ENCODE data around the gene PLCD1. TPM values are rescaled to one million over a fixed set of nuclear protein-coding genes. Genes with fewer than 3 reads are reported as not detected.

PLCD1 gene
- total and polyA plus RNA-seq, 2 of the 13 experiments (the other 11 are each of a cell fraction or from before 2014, with no cell fraction given) = 10.1 to 12.4 TPM

GRCh38 chr3:37986479-37987314, 42.7 kb downstream of the PLCD1 start (continued):
- TF ChIP-seq DBP (CRISPR knock-in tag; IDR thresholded peaks at IDR 0.05; ENCODE audit: not compliant biosample characterization) (no peak), ZNF234 (CRISPR knock-in tag; conservative IDR thresholded peaks at IDR 0.05) (no peak), RNF219 (CRISPR knock-in tag; IDR thresholded peaks at IDR 0.05) (no peak), RARA (CRISPR knock-in tag; IDR thresholded peaks at IDR 0.05) (0 out of 2 replicates have a peak, but pooled peaks have one; percentile 31), ZNF512 (CRISPR knock-in tag; IDR thresholded peaks at IDR 0.05) (no peak), HDAC1 (CRISPR knock-in tag; IDR thresholded peaks at IDR 0.05) (no peak), POGZ (CRISPR knock-in tag; IDR thresholded peaks at IDR 0.05) (no peak), IRF2 (CRISPR knock-in tag; IDR thresholded peaks at IDR 0.05) (no peak), ZNF619 (CRISPR knock-in tag; IDR thresholded peaks at IDR 0.05) (no peak), MYC (CRISPR knock-in tag; IDR thresholded peaks at IDR 0.05; ENCODE audit: borderline replicate concordance) (no peak), ZNF569 (CRISPR knock-in tag; IDR thresholded peaks at IDR 0.05; ENCODE audit: borderline replicate concordance) (no peak), TEAD2 (CRISPR knock-in tag; IDR thresholded peaks at IDR 0.05) (no peak), PLRG1 (conservative IDR thresholded peaks at IDR 0.05) (no peak), PHB2 (IDR thresholded peaks at IDR 0.05; ENCODE audit: partially characterized antibody) (no peak), DMAP1 (CRISPR knock-in tag; IDR thresholded peaks at IDR 0.05) (no peak), NFKB2 (CRISPR knock-in tag; IDR thresholded peaks at IDR 0.05; ENCODE audit: borderline replicate concordance) (no peak), ZNF549 (CRISPR knock-in tag; IDR thresholded peaks at IDR 0.05) (no peak), ZBTB38 (CRISPR knock-in tag; IDR thresholded peaks at IDR 0.05) (no peak), ZZZ3 (CRISPR knock-in tag; IDR thresholded peaks at IDR 0.05; ENCODE audit: borderline replicate concordance) (no peak), POLR2AphosphoS5 (IDR thresholded peaks at IDR 0.05; ENCODE audit: low read depth, low read length) (no peak), KDM4B (CRISPR knock-in tag; IDR thresholded peaks at IDR 0.05) (no peak), RFX5 (IDR thresholded peaks at IDR 0.05; ENCODE audit: low read depth, low read length) (no peak)
- TF ChIP-seq, protein P1, sequence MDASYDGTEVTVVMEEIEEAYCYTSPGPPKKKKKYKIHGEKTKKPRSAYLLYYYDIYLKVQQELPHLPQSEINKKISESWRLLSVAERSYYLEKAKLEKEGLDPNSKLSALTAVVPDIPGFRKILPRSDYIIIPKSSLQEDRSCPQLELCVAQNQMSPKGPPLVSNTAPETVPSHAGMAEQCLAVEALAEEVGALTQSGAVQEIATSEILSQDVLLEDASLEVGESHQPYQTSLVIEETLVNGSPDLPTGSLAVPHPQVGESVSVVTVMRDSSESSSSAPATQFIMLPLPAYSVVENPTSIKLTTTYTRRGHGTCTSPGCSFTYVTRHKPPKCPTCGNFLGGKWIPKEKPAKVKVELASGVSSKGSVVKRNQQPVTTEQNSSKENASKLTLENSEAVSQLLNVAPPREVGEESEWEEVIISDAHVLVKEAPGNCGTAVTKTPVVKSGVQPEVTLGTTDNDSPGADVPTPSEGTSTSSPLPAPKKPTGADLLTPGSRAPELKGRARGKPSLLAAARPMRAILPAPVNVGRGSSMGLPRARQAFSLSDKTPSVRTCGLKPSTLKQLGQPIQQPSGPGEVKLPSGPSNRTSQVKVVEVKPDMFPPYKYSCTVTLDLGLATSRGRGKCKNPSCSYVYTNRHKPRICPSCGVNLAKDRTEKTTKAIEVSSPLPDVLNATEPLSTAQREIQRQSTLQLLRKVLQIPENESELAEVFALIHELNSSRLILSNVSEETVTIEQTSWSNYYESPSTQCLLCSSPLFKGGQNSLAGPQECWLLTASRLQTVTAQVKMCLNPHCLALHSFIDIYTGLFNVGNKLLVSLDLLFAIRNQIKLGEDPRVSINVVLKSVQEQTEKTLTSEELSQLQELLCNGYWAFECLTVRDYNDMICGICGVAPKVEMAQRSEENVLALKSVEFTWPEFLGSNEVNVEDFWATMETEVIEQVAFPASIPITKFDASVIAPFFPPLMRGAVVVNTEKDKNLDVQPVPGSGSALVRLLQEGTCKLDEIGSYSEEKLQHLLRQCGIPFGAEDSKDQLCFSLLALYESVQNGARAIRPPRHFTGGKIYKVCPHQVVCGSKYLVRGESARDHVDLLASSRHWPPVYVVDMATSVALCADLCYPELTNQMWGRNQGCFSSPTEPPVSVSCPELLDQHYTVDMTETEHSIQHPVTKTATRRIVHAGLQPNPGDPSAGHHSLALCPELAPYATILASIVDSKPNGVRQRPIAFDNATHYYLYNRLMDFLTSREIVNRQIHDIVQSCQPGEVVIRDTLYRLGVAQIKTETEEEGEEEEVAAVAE (CRISPR knock-in tag; IDR thresholded peaks at IDR 0.05; ENCODE audit: borderline replicate concordance) = 0 out of 2 replicates have a peak, but pooled peaks have one; percentile 60

Measured in HepG2 (cell line).